Fibroblast of lung (primary cell): ENCODE results near the gene ROR2. TPM values are rescaled to one million over a fixed set of nuclear protein-coding genes. Genes with fewer than 3 reads are reported as not detected.
A peak's percentile ranks its signal among the peaks of the same experiment; 100 is the strongest.

ENCODE experiments used
- DNase-seq, 2 donors: peaks; one replicate each; pipeline versions ENCODE4 v3.0.0 to v3.0.0-alpha.2; 2010; ENCODE audit warnings: low read depth in 2 of 2
- H2AFZ ChIP-seq: 2 replicates; pipeline ENCODE4 v1.5.1; 2012; ENCODE audit warnings: low read length, control low read depth, inconsistent platforms
- H3K27ac ChIP-seq: 2 replicates; pipeline ENCODE4 v1.5.1; 2011; ENCODE audit warnings: low read length, control low read depth; ENCODE audit not compliant: insufficient read depth
- H3K27me3 ChIP-seq: 2 replicates; pipeline ENCODE4 v1.5.1; 2011; ENCODE audit warnings: mild to moderate bottlenecking, low read length; ENCODE audit not compliant: control insufficient read depth, insufficient read depth
- H3K36me3 ChIP-seq: 2 replicates; pipeline ENCODE4 v1.5.1; 2011; ENCODE audit warnings: low read length; ENCODE audit not compliant: control insufficient read depth, insufficient read depth
- H3K4me1 ChIP-seq: 2 replicates; pipeline ENCODE4 v1.5.1; 2011; ENCODE audit warnings: low read length; ENCODE audit not compliant: control insufficient read depth, insufficient read depth; ENCODE audit errors: extremely low read depth
- H3K4me2 ChIP-seq: 2 replicates; pipeline ENCODE4 v1.5.1; 2011; ENCODE audit warnings: low read length, control low read depth; ENCODE audit not compliant: insufficient read depth; ENCODE audit errors: extremely low read depth
- H3K4me3 ChIP-seq, 4 experiments: fragments of 200-600 bp in 1 of 4; sonication (generic) in 1 of 4; replicated peaks in 1 of 4; 2 replicates each; pipeline ENCODE4 v1.5.1; 2011 to 2016; ENCODE audit warnings: low read length in 4 of 4, low read depth in 3 of 4, mild to moderate bottlenecking in 3 of 4, control low read depth in 2 of 4, inconsistent platforms in 1 of 4, mixed read lengths in 1 of 4; ENCODE audit not compliant: insufficient read depth in 1 of 4; ENCODE audit errors: control extremely low read depth in 1 of 4
- H3K79me2 ChIP-seq: 2 replicates; pipeline ENCODE4 v1.5.1; 2012; ENCODE audit warnings: mild to moderate bottlenecking, low read length, inconsistent platforms; ENCODE audit not compliant: control insufficient read depth, insufficient read depth
- H3K9ac ChIP-seq: 2 replicates; pipeline ENCODE4 v1.5.1; 2011; ENCODE audit warnings: mild to moderate bottlenecking, low read length, control low read depth; ENCODE audit not compliant: insufficient read depth
- H3K9me3 ChIP-seq: 2 replicates; pipeline ENCODE4 v1.5.1; 2012; ENCODE audit warnings: low read depth, low read length; ENCODE audit not compliant: control insufficient read depth, insufficient read depth
- H4K20me1 ChIP-seq: 2 replicates; pipeline ENCODE4 v1.5.1; 2011; ENCODE audit warnings: low read length; ENCODE audit not compliant: control insufficient read depth, insufficient read depth; ENCODE audit errors: extremely low read depth
- CTCF ChIP-seq, 2 donors: IDR thresholded peaks in 1 of 2; conservative IDR thresholded peaks in 1 of 2; 1 replicate in 1 of 2; 2 replicates in 1 of 2; pipeline ENCODE4 v1.5.1; 2011 to 2012; ENCODE audit warnings: low read length in 2 of 2, control low read depth in 1 of 2, inconsistent platforms in 1 of 2, low read depth in 1 of 2, mild to moderate bottlenecking in 1 of 2
- EZH2 ChIP-seq: IDR thresholded peaks from 2 replicates; pipeline ENCODE4 v1.5.1; 2012; ENCODE audit warnings: low read length, control low read depth, mild to moderate bottlenecking; ENCODE audit errors: missing control alignments
- polyA plus RNA-seq, 2 donors: library from polyadenylated mRNA; depleted of rRNA in 1 of 2; stranded (reverse) in 1 of 2; unstranded in 1 of 2; fragments of >200 nt; gene quantifications; 2 replicates each; pipeline ENCODE4 v1.2.1, GENCODE V29; 2011 to 2012; ENCODE audit warnings: missing spikeins in 1 of 2
- total RNA-seq: library from RNA; depleted of rRNA; stranded (reverse); fragments of >200 nt; gene quantifications from 2 replicates; pipeline ENCODE4 v1.2.1, GENCODE V29; 2014

Gene ROR2
- total and polyA plus RNA-seq, 2 donors (not counting 1 experiment from before 2014, with no cell fraction given): 2.3 to 27.9 TPM

- H3K4me2 ChIP-seq: no peak overlapping the region
- no peaks in the 10 kb centered on the region for H3K9me3 ChIP-seq
- no peaks in the 10 kb centered on the region for H4K20me1 ChIP-seq
- H3K9ac ChIP-seq: no peak overlapping the region
- H2AFZ ChIP-seq: no peak overlapping the region
- no peaks in the 10 kb centered on the region for H3K36me3 ChIP-seq
- H3K79me2 ChIP-seq: no peaks in the 10 kb centered on the region
- no peaks in the 10 kb centered on the region for H3K27me3 ChIP-seq
- TF ChIP-seq CTCF (conservative IDR thresholded peaks at IDR 0.05 in 1 of 2, IDR thresholded peaks at IDR 0.05 in 1 of 2; ENCODE audit: low read depth in 1 of 2, low read length in 2 of 2): no peak
- TF ChIP-seq EZH2: no peak
- H3K27ac ChIP-seq: no peak overlapping the region
- H3K4me3 ChIP-seq: no peak overlapping the region
- DNase-seq: peak; percentile 72 to 81
- no peaks in the 10 kb centered on the region for H3K4me1 ChIP-seq
These were observed 208.5 kb downstream of the ROR2 start for GRCh38 chr9:91741522-91741921.

- H4K20me1 ChIP-seq: no peaks in the 10 kb centered on the region
- no peaks in the 10 kb centered on the region for H3K4me1 ChIP-seq
- no peak overlapping the region for H3K27ac ChIP-seq
- no peaks in the 10 kb centered on the region for H3K79me2 ChIP-seq
- no peaks in the 10 kb centered on the region for H3K9me3 ChIP-seq
- H3K27me3 ChIP-seq: no peaks in the 10 kb centered on the region
- H3K4me2 ChIP-seq: no peak overlapping the region
- peak; percentile 40 to 46 for TF ChIP-seq CTCF (conservative IDR thresholded peaks at IDR 0.05 in 1 of 2, IDR thresholded peaks at IDR 0.05 in 1 of 2; ENCODE audit: low read depth in 1 of 2, low read length in 2 of 2)
- no peak for TF ChIP-seq EZH2
- H3K4me3 ChIP-seq: no peak overlapping the region
- peak; percentile 64 to 70 for DNase-seq
- H3K9ac ChIP-seq: no peak overlapping the region
- no peak overlapping the region for H2AFZ ChIP-seq
- no peaks in the 10 kb centered on the region for H3K36me3 ChIP-seq
These were observed 209.3 kb downstream of the ROR2 start for GRCh38 chr9:91740701-91741100.

- Histone ChIP-seq H3K27me3 (no peaks in the 10 kb centered on the region), H3K4me2 (no peak overlapping the region), H3K27ac (no peak overlapping the region), H3K79me2 (no peaks in the 10 kb centered on the region), H2AFZ (no peak overlapping the region), H3K9me3 (no peaks in the 10 kb centered on the region), H3K36me3 (no peaks in the 10 kb centered on the region), H3K4me1 (no peaks in the 10 kb centered on the region), H3K4me3 (no peak overlapping the region), H4K20me1 (no peaks in the 10 kb centered on the region), H3K9ac (no peak overlapping the region)
- TF ChIP-seq CTCF (conservative IDR thresholded peaks at IDR 0.05 in 1 of 2, IDR thresholded peaks at IDR 0.05 in 1 of 2; ENCODE audit: low read depth in 1 of 2, low read length in 2 of 2) (no peak), EZH2 (no peak)
- DNase-seq: no peak
These were observed 213.0 kb downstream of the ROR2 start for GRCh38 chr9:91736898-91737601.
